HepG2 (cell line): ENCODE measurements around the gene INO80B. TPM values are rescaled to one million over a fixed set of nuclear protein-coding genes. Genes with fewer than 3 reads are reported as not detected.

Experiments
- CAMTA2 ChIP-seq: sonication (generic); formaldehyde crosslinking; IDR thresholded peaks from 2 replicates; pipeline ENCODE4 v1.4.0; 2020; ENCODE audit warnings: mild to moderate bottlenecking, missing genetic modification reagents, borderline replicate concordance
- CBX2 ChIP-seq, 2 experiments: fragments of 200-600 bp in 1 of 2; sonication (generic); formaldehyde crosslinking in 1 of 2; IDR thresholded peaks; 2 replicates each; pipeline versions ENCODE4 v1.7.0 to v1.8.1; 2018 to 2022; ENCODE audit warnings: low read depth in 2 of 2, low read length in 1 of 2, mild to moderate bottlenecking in 1 of 2, missing genetic modification reagents in 1 of 2
- CCAR2 ChIP-seq: fragments of 200-400 bp; formaldehyde crosslinking; optimal IDR thresholded peaks from 2 replicates; pipeline ENCODE3; 2018; ENCODE audit warnings: low read depth, mild to moderate bottlenecking, low read length, moderate library complexity
- ELF1 ChIP-seq: sonication (generic); formaldehyde crosslinking; IDR thresholded peaks from 2 replicates; pipeline ENCODE4 v1.4.0; 2020; ENCODE audit warnings: missing genetic modification reagents
- ETV6 ChIP-seq: sonication (generic); formaldehyde crosslinking; conservative IDR thresholded peaks from 2 replicates; pipeline ENCODE4 v1.4.0; 2020; ENCODE audit warnings: missing genetic modification reagents
- FOSL2 ChIP-seq: sonication (generic); formaldehyde crosslinking; IDR thresholded peaks from 2 replicates; pipeline ENCODE4 v1.4.0; 2020; ENCODE audit warnings: missing genetic modification reagents
- HDAC1 ChIP-seq: sonication (generic); formaldehyde crosslinking; IDR thresholded peaks from 2 replicates; pipeline ENCODE4 v1.5.1; 2020; ENCODE audit warnings: mild to moderate bottlenecking, missing genetic modification reagents
- IRX3 ChIP-seq: sonication (generic); formaldehyde crosslinking; IDR thresholded peaks from 2 replicates; pipeline ENCODE4 v1.8.1; 2023; ENCODE audit warnings: mild to moderate bottlenecking, low read depth, missing genetic modification reagents, borderline replicate concordance
- LCORL ChIP-seq, 2 experiments: fragments of 450-650 bp in 1 of 2; sonication (generic) in 1 of 2; formaldehyde crosslinking in 1 of 2; IDR thresholded peaks; 2 replicates each; pipeline versions ENCODE4 v1.5.0 to v1.6.1; 2017 to 2020; ENCODE audit warnings: antibody characterized with exemption in 1 of 2, missing genetic modification reagents in 1 of 2
- RFX3 ChIP-seq: IDR thresholded peaks from 2 replicates; pipeline ENCODE4 v1.6.1; 2016; ENCODE audit warnings: missing biosample characterization, missing genetic modification reagents
- SKI ChIP-seq: fragments of 450-650 bp; IDR thresholded peaks from one replicate; pipeline ENCODE4 v1.6.1; 2018; ENCODE audit warnings: mild to moderate bottlenecking; ENCODE audit not compliant: partially characterized antibody
- SP5 ChIP-seq: IDR thresholded peaks from 2 replicates; pipeline ENCODE4 v1.6.1; 2016; ENCODE audit warnings: low read depth, borderline replicate concordance
- SRSF9 ChIP-seq: fragments of 200-400 bp; formaldehyde crosslinking; IDR thresholded peaks from 2 replicates; pipeline ENCODE4 v1.6.1; 2018; ENCODE audit warnings: borderline replicate concordance, mild to moderate bottlenecking, low read depth, low read length; ENCODE audit not compliant: insufficient read depth, poor library complexity, severe bottlenecking
- U2AF2 ChIP-seq: fragments of 200-400 bp; formaldehyde crosslinking; IDR thresholded peaks from 2 replicates; pipeline ENCODE4 v1.6.1; 2017; ENCODE audit warnings: low read depth, mild to moderate bottlenecking, low read length
- ZNF326 ChIP-seq: sonication (generic); formaldehyde crosslinking; IDR thresholded peaks from 2 replicates; pipeline ENCODE4 v1.4.0; 2020; ENCODE audit warnings: missing genetic modification reagents, borderline replicate concordance
- ZNF879 ChIP-seq: sonication (generic); formaldehyde crosslinking; IDR thresholded peaks from 2 replicates; pipeline ENCODE4 v1.8.1; 2023; ENCODE audit warnings: missing genetic modification reagents
- polyA plus RNA-seq, 8 experiments: library from polyadenylated mRNA; depleted of rRNA in 3 of 8; stranded (reverse) in 7 of 8; unstranded in 1 of 8; fragments of >200 nt; fragmentation: Illumina TruSeq in 4 of 8; extraction: Trizol in 4 of 8; gene quantifications; 2 replicates each; pipeline versions ENCODE4 v1.2.1 to v1.2.3, GENCODE V29; 2011 to 2016; ENCODE audit warnings: low read depth in 4 of 8, missing spikeins in 1 of 8, mixed read lengths in 1 of 8; ENCODE audit not compliant: insufficient read depth in 1 of 8
- total RNA-seq, 5 experiments: library from RNA; depleted of rRNA; stranded (reverse); fragments of >200 nt; fragmentation: Illumina TruSeq; extraction: Trizol; gene quantifications; 2 replicates each; pipeline ENCODE4 v1.2.3, GENCODE V29; 2016; ENCODE audit warnings: low read depth in 1 of 5
- TF ChIP-seq, protein P1 (sequence below): sonication (generic); formaldehyde crosslinking; IDR thresholded peaks from 2 replicates; pipeline ENCODE4 v1.4.0; 2020; ENCODE audit warnings: missing genetic modification reagents
- TF ChIP-seq, protein P2 (sequence below): sonication (generic); formaldehyde crosslinking; IDR thresholded peaks from 2 replicates; pipeline ENCODE4 v1.4.0; 2020; ENCODE audit warnings: missing genetic modification reagents
- TF ChIP-seq, protein P3 (sequence below): sonication (generic); formaldehyde crosslinking; IDR thresholded peaks from 2 replicates; pipeline ENCODE4 v1.5.0; 2020; ENCODE audit warnings: mild to moderate bottlenecking, missing genetic modification reagents, borderline replicate concordance
- TF ChIP-seq, protein P4 (sequence below): sonication (generic); formaldehyde crosslinking; IDR thresholded peaks from 2 replicates; pipeline ENCODE4 v1.5.0; 2020; ENCODE audit warnings: missing genetic modification reagents
- TF ChIP-seq, protein P5 (sequence below): sonication (generic); formaldehyde crosslinking; IDR thresholded peaks from 2 replicates; pipeline ENCODE4 v1.4.0; 2020; ENCODE audit warnings: missing genetic modification reagents, borderline replicate concordance

The INO80B gene
- total and polyA plus RNA-seq, 2 of the 13 experiments (the other 11 are each of a cell fraction or from before 2014, with no cell fraction given), result 6.2 to 14.5 TPM

DNA sequence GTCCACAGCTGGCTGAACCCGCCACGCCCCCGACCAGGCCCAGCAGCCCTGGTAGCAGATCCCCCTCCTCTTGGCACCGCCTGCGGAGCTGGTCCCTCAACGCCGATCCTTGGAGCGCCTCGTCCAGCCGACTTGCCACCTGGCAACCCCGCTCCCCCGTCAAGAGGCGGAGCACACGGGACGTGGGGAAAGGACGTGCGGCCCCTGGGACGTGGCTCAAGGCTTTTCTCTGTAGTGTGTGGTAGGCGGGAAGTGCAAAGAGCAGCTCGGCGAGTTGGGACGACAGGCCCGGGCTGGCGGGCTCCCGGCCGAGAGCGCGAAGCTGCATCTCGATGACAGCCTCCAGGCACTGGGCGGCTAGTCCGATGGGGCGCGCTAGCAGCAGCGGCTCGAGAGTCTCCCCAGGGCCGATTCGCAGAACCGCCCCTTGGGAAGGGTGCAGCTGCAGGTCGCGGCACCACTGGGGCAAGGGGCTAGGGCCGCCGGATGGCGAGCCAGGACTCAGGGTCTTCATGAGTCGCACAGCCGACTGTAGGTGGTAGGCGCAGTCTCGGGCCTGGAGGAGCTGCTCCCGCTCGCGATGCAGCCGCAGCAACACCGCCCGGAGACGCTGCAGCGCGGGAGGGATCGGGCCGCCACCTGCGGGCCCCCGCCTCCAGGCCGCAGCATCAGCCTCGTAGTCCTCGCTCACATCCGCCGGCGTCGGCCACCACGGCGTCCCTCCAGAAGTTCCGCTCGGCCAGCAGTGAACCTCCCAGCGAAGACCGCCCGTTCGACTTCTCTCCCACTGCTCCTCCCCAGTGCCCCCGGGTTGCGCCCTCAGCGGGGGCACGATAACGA, 27.3 kb downstream of the INO80B start (continued):
- TF ChIP-seq, protein P1, sequence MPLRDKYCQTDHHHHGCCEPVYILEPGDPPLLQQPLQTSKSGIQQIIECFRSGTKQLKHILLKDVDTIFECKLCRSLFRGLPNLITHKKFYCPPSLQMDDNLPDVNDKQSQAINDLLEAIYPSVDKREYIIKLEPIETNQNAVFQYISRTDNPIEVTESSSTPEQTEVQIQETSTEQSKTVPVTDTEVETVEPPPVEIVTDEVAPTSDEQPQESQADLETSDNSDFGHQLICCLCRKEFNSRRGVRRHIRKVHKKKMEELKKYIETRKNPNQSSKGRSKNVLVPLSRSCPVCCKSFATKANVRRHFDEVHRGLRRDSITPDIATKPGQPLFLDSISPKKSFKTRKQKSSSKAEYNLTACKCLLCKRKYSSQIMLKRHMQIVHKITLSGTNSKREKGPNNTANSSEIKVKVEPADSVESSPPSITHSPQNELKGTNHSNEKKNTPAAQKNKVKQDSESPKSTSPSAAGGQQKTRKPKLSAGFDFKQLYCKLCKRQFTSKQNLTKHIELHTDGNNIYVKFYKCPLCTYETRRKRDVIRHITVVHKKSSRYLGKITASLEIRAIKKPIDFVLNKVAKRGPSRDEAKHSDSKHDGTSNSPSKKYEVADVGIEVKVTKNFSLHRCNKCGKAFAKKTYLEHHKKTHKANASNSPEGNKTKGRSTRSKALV (CRISPR knock-in tag), result peak; percentile 86
- TF ChIP-seq, protein P2, sequence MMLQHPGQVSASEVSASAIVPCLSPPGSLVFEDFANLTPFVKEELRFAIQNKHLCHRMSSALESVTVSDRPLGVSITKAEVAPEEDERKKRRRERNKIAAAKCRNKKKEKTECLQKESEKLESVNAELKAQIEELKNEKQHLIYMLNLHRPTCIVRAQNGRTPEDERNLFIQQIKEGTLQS (CRISPR knock-in tag), result 0 out of 2 replicates have a peak, but pooled peaks have one; percentile 10
- no peak for TF ChIP-seq U2AF2
- TF ChIP-seq ZNF879 (CRISPR knock-in tag), result peak; percentile 57; the same call in 1 of the 2 replicates
- TF ChIP-seq SRSF9, result no peak
- peak; percentile 97 for TF ChIP-seq CAMTA2 (CRISPR knock-in tag)
- TF ChIP-seq ETV6, result peak; percentile 18; the same call in 1 of the 2 replicates
- TF ChIP-seq SP5 (CRISPR knock-in tag), result peak; percentile 78
- TF ChIP-seq ELF1 (CRISPR knock-in tag), result no peak
- no peak; the same call in 1 of the 2 replicates for TF ChIP-seq ZNF326 (CRISPR knock-in tag)
- no peak for TF ChIP-seq CBX2 (IDR thresholded peaks at IDR 0.05; ENCODE audit: low read depth, low read length)
- no peak for TF ChIP-seq CBX2 (CRISPR knock-in tag; IDR thresholded peaks at IDR 0.05; ENCODE audit: low read depth)
- TF ChIP-seq IRX3, result peak; percentile 59; the same call in 1 of the 2 replicates
- TF ChIP-seq, protein P3, sequence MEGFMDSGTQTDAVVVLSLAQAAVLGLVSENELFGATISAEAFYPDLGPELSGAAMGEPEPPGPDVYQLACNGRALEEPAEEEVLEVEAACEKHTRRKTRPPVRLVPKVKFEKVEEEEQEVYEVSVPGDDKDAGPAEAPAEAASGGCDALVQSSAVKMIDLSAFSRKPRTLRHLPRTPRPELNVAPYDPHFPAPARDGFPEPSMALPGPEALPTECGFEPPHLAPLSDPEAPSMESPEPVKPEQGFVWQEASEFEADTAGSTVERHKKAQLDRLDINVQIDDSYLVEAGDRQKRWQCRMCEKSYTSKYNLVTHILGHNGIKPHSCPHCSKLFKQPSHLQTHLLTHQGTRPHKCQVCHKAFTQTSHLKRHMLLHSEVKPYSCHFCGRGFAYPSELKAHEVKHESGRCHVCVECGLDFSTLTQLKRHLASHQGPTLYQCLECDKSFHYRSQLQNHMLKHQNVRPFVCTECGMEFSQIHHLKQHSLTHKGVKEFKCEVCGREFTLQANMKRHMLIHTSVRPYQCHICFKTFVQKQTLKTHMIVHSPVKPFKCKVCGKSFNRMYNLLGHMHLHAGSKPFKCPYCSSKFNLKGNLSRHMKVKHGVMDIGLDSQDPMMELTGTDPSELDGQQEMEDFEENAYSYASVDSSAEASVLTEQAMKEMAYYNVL (CRISPR knock-in tag), result peak; percentile 57; the same call in 1 of the 2 replicates
- TF ChIP-seq, protein P4, sequence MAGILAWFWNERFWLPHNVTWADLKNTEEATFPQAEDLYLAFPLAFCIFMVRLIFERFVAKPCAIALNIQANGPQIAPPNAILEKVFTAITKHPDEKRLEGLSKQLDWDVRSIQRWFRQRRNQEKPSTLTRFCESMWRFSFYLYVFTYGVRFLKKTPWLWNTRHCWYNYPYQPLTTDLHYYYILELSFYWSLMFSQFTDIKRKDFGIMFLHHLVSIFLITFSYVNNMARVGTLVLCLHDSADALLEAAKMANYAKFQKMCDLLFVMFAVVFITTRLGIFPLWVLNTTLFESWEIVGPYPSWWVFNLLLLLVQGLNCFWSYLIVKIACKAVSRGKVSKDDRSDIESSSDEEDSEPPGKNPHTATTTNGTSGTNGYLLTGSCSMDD (CRISPR knock-in tag), result peak; percentile 34; the same call in 1 of the 2 replicates
- no peak for TF ChIP-seq FOSL2 (CRISPR knock-in tag)
- TF ChIP-seq SKI, result no peak
- TF ChIP-seq HDAC1 (CRISPR knock-in tag), result 0 out of 2 replicates have a peak, but pooled peaks have one; percentile 52
- TF ChIP-seq CCAR2, result no peak
- TF ChIP-seq LCORL (IDR thresholded peaks at IDR 0.05), result no peak
- TF ChIP-seq LCORL (CRISPR knock-in tag; IDR thresholded peaks at IDR 0.05), result no peak
- TF ChIP-seq, protein P5, sequence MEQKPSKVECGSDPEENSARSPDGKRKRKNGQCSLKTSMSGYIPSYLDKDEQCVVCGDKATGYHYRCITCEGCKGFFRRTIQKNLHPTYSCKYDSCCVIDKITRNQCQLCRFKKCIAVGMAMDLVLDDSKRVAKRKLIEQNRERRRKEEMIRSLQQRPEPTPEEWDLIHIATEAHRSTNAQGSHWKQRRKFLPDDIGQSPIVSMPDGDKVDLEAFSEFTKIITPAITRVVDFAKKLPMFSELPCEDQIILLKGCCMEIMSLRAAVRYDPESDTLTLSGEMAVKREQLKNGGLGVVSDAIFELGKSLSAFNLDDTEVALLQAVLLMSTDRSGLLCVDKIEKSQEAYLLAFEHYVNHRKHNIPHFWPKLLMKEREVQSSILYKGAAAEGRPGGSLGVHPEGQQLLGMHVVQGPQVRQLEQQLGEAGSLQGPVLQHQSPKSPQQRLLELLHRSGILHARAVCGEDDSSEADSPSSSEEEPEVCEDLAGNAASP (CRISPR knock-in tag), result no peak
- no peak for TF ChIP-seq RFX3 (CRISPR knock-in tag)
